ENCODE results near the gene TNFRSF21.

- TF ChIP-seq, protein P1, sequence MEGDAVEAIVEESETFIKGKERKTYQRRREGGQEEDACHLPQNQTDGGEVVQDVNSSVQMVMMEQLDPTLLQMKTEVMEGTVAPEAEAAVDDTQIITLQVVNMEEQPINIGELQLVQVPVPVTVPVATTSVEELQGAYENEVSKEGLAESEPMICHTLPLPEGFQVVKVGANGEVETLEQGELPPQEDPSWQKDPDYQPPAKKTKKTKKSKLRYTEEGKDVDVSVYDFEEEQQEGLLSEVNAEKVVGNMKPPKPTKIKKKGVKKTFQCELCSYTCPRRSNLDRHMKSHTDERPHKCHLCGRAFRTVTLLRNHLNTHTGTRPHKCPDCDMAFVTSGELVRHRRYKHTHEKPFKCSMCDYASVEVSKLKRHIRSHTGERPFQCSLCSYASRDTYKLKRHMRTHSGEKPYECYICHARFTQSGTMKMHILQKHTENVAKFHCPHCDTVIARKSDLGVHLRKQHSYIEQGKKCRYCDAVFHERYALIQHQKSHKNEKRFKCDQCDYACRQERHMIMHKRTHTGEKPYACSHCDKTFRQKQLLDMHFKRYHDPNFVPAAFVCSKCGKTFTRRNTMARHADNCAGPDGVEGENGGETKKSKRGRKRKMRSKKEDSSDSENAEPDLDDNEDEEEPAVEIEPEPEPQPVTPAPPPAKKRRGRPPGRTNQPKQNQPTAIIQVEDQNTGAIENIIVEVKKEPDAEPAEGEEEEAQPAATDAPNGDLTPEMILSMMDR (IDR thresholded peaks at IDR 0.05), result no peak
- TF ChIP-seq POLR2A (IDR thresholded peaks at IDR 0.05) (no peak), EP300 (IDR thresholded peaks at IDR 0.05) (no peak), POLR2AphosphoS5 (IDR thresholded peaks at IDR 0.05) (no peak)
Observed at GRCh38 chr6:47187113-47187512, 122.6 kb downstream of the TNFRSF21 start.
